Loucy (cell line): ENCODE results near the gene EGFLAM.

Source experiments
- H2AFZ ChIP-seq: fragments of 200-600 bp; sonication (generic); 2 replicates; pipeline ENCODE4 v1.6.0; 2016; ENCODE audit warnings: antibody characterized with exemption, mild to moderate bottlenecking, low read length, moderate library complexity
- H3F3A ChIP-seq: fragments of 200-600 bp; 2 replicates; pipeline ENCODE4 v1.6.0; 2016; ENCODE audit warnings: antibody characterized with exemption, low read depth, mild to moderate bottlenecking
- H3K27me3 ChIP-seq: fragments of 200-600 bp; sonication (generic); 2 replicates; pipeline ENCODE4 v1.6.1; 2014; ENCODE audit warnings: low read length, mild to moderate bottlenecking; ENCODE audit not compliant: insufficient read depth, poor library complexity, severe bottlenecking
- H3K36me3 ChIP-seq: fragments of 200-600 bp; sonication (generic); 2 replicates; pipeline ENCODE4 v1.6.1; 2016; ENCODE audit warnings: low read length; ENCODE audit not compliant: insufficient read depth
- H3K4me1 ChIP-seq: fragments of 200-600 bp; sonication (generic); 2 replicates; pipeline ENCODE4 v1.5.1; 2014; ENCODE audit warnings: low read length, mild to moderate bottlenecking; ENCODE audit not compliant: insufficient read depth, poor library complexity, severe bottlenecking
- H3K4me2 ChIP-seq: fragments of 200-600 bp; sonication (generic); 2 replicates; pipeline ENCODE4 v1.6.0; 2014; ENCODE audit warnings: antibody characterized with exemption, low read length, low read depth, mild to moderate bottlenecking; ENCODE audit not compliant: poor library complexity, severe bottlenecking
- H3K4me3 ChIP-seq: fragments of 200-600 bp; sonication (generic); 2 replicates; pipeline ENCODE4 v1.5.1; 2014; ENCODE audit warnings: low read length, mild to moderate bottlenecking, mixed read lengths; ENCODE audit not compliant: poor library complexity, severe bottlenecking
- H3K79me2 ChIP-seq: fragments of 200-600 bp; sonication (generic); 2 replicates; pipeline ENCODE4 v1.6.1; 2014; ENCODE audit warnings: low read length; ENCODE audit not compliant: insufficient read depth
- H3K9ac ChIP-seq: fragments of 200-600 bp; sonication (generic); 2 replicates; pipeline ENCODE4 v1.6.0; 2014; ENCODE audit warnings: mild to moderate bottlenecking, low read depth, low read length, moderate library complexity; ENCODE audit not compliant: poor library complexity, severe bottlenecking
- H3K9me2 ChIP-seq: fragments of 200-600 bp; sonication (generic); replicated peaks from 2 replicates; pipeline ENCODE4 v1.6.1; 2016; ENCODE audit warnings: low read depth, low read length, mixed read lengths
- H3K9me3 ChIP-seq: fragments of 200-600 bp; sonication (generic); 2 replicates; pipeline ENCODE4 v1.6.1; 2014; ENCODE audit warnings: mild to moderate bottlenecking, antibody characterized with exemption, low read length, low read depth; ENCODE audit not compliant: insufficient read depth
- H4K20me1 ChIP-seq: fragments of 200-600 bp; sonication (generic); 2 replicates; pipeline ENCODE4 v1.6.0; 2014; ENCODE audit warnings: antibody characterized with exemption, low read length, mild to moderate bottlenecking; ENCODE audit not compliant: insufficient read depth, poor library complexity, severe bottlenecking
- EZH2phosphoT487 ChIP-seq: fragments of 200-600 bp; IDR thresholded peaks from 2 replicates; pipeline ENCODE4 v1.6.1; 2018; ENCODE audit warnings: antibody characterized with exemption, mild to moderate bottlenecking, moderate library complexity, borderline replicate concordance
- TF ChIP-seq, protein P1 (sequence below): fragments of 200-600 bp; sonication (generic); conservative IDR thresholded peaks from 2 replicates; pipeline ENCODE4 v1.5.1; 2014; ENCODE audit warnings: mild to moderate bottlenecking, antibody characterized with exemption, low read length

The EGFLAM gene

DNA sequence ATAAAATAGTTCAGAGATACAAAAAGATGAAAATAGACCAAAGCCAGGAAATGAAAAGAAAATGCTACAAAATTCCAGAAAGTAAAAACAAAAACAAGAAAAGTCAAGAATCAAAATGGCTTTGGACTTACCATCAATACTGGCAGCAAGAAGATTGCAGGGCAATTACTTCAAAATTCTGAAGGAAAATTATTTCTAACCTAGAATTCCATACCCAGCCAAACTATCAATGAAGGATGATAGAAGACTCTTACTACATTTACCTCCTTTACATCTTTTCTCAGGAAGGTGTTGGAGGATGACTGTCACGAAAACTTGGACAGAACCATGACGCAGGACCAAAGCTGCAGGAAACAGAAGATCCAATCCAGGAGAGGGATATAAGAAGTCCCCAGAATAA is 46.8 kb downstream of the EGFLAM start:
- TF ChIP-seq, protein P1, sequence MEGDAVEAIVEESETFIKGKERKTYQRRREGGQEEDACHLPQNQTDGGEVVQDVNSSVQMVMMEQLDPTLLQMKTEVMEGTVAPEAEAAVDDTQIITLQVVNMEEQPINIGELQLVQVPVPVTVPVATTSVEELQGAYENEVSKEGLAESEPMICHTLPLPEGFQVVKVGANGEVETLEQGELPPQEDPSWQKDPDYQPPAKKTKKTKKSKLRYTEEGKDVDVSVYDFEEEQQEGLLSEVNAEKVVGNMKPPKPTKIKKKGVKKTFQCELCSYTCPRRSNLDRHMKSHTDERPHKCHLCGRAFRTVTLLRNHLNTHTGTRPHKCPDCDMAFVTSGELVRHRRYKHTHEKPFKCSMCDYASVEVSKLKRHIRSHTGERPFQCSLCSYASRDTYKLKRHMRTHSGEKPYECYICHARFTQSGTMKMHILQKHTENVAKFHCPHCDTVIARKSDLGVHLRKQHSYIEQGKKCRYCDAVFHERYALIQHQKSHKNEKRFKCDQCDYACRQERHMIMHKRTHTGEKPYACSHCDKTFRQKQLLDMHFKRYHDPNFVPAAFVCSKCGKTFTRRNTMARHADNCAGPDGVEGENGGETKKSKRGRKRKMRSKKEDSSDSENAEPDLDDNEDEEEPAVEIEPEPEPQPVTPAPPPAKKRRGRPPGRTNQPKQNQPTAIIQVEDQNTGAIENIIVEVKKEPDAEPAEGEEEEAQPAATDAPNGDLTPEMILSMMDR = no peak
- TF ChIP-seq EZH2phosphoT487 = no peak
- H3K4me1 ChIP-seq = no peaks in the 10 kb centered on the region
- H3K27me3 ChIP-seq = no peaks in the 10 kb centered on the region
- no peak overlapping the region for H3K4me3 ChIP-seq
- no peaks in the 10 kb centered on the region for H3K79me2 ChIP-seq
- H3K9me3 ChIP-seq = no peaks in the 10 kb centered on the region; the same call in 1 of the 2 replicates
- H3K9me2 ChIP-seq = no peaks in the 10 kb centered on the region
- no peaks in the 10 kb centered on the region for H3F3A ChIP-seq
- no peak overlapping the region for H3K4me2 ChIP-seq
- H2AFZ ChIP-seq = no peak overlapping the region
- no peak overlapping the region for H3K9ac ChIP-seq
- H4K20me1 ChIP-seq = no peaks in the 10 kb centered on the region
- H3K36me3 ChIP-seq = no peaks in the 10 kb centered on the region

DNA sequence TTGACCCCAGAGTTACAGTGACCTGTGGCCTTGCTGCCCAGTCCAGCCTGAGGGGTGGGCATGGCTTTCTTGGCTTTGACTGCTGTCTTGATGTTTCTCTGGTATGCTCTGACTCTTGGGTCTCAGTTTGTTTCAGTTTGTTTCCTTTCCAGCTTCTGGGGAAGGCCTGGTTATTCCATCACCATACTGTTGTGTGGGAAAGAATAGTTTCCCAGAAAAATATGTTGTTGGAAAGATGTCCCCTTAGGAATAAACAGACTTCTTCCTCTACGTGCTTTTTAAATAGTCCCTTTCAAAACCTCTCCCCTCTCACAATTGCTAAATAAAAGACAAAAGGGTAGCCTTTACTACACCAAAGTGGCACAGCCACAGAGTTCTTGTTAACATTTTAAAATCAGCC is 49.5 kb downstream of the EGFLAM start:
- Histone ChIP-seq H3K79me2 (no peaks in the 10 kb centered on the region), H3K4me2 (no peak overlapping the region), H3K4me1 (no peaks in the 10 kb centered on the region), H3K9me2 (no peaks in the 10 kb centered on the region), H2AFZ (no peak overlapping the region), H3K27me3 (no peaks in the 10 kb centered on the region), H3K9ac (no peak overlapping the region), H4K20me1 (no peaks in the 10 kb centered on the region), H3K4me3 (no peak overlapping the region), H3F3A (no peaks in the 10 kb centered on the region), H3K9me3 (no peaks in the 10 kb centered on the region; the same call in 1 of the 2 replicates), H3K36me3 (no peaks in the 10 kb centered on the region)
- no peak for TF ChIP-seq EZH2phosphoT487
- TF ChIP-seq, protein P1 = no peak

DNA sequence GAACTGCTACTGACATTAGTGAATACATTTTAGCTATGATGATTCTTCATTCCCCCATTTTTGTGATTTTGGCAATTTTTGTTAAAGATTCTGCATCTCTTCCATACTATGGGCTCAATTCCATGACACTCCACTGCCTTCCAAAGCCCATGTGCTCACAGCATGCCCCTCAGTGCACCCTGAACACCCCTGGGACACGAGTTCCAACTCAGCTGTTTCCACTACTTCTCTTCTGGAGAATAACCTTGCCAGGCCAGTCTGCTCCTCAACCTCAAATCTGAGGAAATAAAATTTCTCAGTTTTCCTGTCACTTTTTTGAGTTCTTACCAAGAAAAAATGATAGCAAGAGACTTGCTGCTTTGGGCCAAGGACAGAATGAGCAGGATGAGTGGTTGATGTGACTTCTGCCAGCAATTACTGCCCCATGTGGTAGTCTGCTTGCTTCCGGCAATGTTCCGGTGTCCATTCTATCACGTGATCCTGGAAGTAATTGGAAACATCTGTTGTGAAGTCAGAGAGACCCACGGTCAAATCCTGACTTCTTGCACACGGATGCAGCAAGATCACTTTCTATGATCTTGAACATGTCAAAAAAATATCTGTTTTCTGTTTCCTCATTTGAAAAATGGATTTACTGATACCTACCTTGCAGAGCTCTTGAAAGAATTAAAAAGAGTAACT is 58.3 kb downstream of the EGFLAM start:
- Histone ChIP-seq H4K20me1 (no peaks in the 10 kb centered on the region), H3K27me3 (no peaks in the 10 kb centered on the region), H3K4me2 (no peak overlapping the region), H3K4me1 (no peaks in the 10 kb centered on the region), H3K9ac (no peak overlapping the region), H3K9me3 (no peaks in the 10 kb centered on the region), H2AFZ (no peak overlapping the region), H3K36me3 (no peaks in the 10 kb centered on the region), H3F3A (no peaks in the 10 kb centered on the region), H3K79me2 (no peaks in the 10 kb centered on the region), H3K4me3 (no peak overlapping the region), H3K9me2 (no peaks in the 10 kb centered on the region)
- no peak for TF ChIP-seq EZH2phosphoT487
- TF ChIP-seq, protein P1 = no peak
